GM21381 (cell line): ENCODE measurements around the gene PTTG1IP.
"Not testable (repeated sequence)": the region's sequence is repeated elsewhere in the genome, so short reads cannot be mapped to it uniquely, and the experiment has no call there.

Experiments used
- ATAC-seq: cut with Tn5 transposase; IDR thresholded peaks from one replicate; pipeline ENCODE4 v1.9.1; 2021; ENCODE audit warnings: mild to moderate bottlenecking, moderate library complexity; ENCODE audit not compliant: unreplicated experiment

Gene PTTG1IP, protein sequence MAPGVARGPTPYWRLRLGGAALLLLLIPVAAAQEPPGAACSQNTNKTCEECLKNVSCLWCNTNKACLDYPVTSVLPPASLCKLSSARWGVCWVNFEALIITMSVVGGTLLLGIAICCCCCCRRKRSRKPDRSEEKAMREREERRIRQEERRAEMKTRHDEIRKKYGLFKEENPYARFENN

DNA sequence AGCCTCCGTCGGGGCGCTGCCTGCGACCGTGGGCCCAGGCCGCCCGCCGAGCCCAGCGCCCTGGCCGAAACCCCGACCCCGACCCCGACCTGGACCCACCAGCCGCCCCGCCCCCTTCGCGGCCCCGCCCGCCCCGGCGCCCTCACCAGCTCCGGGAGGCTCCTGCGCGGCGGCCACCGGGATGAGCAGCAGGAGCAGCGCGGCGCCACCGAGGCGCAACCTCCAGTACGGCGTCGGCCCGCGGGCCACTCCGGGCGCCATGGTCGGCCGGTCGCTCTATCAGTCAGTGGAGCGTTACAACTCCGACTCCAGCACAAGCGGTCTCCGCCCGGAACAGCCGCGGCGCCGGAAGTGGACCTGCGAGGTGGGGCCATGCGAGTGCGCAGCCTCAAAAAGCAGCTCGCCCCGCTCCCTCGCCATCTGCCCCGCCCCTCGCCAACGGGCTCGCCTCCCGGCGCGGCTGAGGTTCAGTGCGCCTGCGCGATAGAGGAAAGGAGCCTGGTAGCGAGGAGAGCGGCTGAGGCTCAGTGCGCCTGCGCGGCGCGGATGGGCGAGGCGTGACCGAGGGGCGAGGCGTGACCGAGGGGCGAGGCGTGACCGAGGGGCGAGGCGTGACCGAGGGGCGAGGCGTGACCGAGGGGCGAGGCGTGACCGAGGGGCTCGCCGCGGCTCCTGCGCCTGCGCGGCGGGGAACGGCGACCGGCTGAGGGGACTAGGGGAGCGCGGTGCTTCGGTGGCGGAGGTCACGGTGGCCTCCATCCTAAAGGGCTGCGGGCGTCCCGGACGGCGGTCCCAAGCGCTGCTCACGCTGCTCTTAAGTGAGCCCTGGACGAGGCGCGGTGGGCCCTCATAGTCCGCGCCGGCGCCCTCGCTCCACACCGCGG lies at the start of gene PTTG1IP:
Gene PTTG1IP, minus strand, starts transcription at position 335 of the 884 bp plus-strand sequence. Its CDS starts 74 bp downstream, at position 261.
- peak; percentile 64 for ATAC-seq

DNA sequence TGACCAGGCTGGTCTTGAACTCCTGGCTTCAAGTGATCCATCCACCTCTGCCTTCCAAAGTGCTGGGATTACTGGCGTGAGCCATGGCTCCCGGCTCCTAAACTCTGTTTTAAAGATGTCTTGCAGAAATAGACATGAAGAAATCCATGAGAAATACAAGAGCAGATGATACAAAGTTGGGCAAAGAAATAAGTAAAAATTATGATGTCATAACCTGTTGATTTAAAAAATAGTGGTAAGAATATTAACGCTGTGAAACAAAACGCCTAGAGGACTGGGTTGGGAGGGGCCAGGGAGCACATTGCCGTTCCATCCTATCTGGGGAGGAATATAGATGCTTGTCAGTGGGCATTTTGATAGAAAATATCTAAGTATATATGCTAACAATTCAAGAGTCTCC lies 48.4 kb upstream of the PTTG1IP start:
- no peak for ATAC-seq

DNA sequence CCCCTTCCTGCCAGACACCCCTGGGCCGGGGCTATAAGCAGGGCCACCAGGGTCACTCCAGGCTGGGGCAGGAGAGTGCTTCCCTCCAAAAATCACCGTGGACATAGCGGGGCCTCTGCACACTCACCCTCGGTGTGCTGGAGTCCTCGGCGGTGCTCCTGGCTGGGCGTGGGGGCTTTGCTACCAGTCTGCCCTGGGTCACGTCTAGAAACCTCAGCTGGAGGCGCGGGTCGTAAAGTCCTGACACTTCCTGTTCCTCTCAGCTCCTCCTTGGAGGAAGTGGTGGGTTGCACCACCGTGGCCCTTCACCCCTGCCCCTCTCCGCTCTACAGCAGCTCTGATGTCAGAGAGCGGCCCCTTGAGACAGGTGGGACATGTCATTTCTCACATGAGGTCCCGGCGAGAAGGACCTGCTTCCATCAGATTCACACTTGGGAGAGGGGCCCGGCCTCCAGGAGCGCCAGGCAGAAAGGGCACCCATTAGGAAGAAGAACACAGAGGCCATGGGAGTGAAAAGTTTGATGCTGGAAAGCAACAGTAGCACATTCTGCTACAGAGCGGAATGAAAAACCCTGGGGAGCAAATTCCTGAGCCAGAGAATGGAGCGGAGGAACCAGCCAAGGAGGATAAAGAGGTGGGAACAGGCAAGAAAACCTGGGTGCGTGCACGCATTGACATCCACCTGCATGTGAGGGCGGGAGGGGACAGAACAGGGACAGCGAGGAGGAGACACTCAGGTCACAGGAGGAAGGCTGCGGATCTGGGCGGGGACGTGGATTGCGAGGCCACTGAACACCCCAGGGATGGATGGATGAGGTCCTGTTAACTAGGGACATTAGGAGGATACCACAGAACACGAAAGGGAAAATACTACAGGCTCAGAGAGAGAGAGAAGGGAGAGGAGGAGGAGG lies 47.5 kb upstream of the PTTG1IP start, which contains the start of gene ITGB2:
Gene ITGB2, minus strand, starts transcription at position 206 of the 911 bp plus-strand sequence. CDS start 10,117 bp downstream, outside the sequence.
- no peak for ATAC-seq

DNA sequence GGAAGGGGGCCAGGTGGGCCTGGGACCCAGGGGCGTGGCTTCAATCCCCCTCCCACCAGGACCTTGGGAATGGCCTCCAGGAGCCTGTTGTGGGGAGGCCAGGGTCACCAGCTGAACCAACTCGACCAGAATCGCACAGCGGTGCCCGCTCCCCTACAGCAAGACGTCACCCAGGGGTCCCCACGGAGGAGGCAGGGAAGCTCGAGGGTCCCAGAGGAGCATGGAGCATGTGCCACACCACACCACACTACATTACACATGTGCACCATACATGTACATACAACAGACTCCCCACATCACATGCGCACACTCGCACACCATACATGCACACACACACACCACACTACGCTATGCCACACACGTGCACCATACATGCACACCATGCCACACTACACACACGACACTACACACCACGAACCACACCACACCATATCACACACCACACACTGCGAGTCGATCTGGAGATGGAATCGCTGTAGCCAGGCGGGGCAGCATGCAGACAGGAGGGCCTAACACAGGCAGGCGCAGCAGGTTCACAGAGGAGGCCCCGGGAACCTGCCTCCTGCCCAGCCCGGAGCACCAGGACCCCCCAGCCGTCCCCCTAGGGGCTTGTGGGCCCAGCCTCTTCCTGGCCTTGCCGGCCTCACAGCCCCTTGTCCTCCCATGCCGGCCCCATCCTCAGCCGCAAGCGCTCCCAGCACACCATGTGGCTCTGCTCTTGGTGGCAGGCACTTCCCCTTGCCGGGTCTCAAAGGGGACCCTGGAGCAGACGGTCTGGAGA lies 46.6 kb upstream of the PTTG1IP start:
- no peak for ATAC-seq

DNA sequence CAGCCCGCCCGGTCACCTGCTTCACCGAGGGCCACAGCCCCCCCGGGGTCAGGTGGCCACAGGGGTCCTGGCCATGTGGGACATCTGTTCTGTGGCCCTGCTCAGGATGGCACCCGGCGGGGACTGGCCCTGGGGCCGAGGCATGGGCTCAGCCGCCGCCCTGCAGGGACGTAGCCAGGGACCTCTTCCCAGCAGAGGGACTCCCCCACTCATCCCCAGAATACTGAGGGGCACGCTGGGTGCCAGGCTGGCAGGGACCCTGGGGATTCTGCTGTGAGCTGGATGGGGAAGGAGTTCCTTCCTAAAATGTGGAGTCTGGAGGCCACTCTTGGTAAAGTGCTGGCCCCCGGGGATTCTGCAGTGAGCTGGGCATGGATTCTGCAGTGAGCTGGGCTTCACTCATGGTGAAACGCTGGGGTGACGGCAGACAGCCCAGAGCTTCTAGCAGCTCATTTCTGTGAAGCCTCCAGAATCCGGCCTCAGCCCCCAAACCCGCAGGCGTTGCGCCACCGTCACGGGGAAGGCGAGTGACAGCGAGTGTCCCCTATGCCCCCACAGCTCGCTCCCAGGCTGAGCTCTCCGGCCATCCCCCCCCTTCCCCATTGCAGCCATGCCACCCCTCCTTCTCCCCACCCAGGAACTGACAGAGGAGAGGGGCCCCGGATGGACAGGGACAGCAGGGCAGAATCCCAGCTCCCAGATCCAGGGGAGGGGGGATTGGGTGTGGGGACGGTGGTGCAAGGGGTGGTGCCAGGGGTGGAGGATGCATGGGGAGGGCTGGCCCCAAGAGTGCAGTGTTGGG lies 45.8 kb upstream of the PTTG1IP start:
- ATAC-seq: no peak

DNA sequence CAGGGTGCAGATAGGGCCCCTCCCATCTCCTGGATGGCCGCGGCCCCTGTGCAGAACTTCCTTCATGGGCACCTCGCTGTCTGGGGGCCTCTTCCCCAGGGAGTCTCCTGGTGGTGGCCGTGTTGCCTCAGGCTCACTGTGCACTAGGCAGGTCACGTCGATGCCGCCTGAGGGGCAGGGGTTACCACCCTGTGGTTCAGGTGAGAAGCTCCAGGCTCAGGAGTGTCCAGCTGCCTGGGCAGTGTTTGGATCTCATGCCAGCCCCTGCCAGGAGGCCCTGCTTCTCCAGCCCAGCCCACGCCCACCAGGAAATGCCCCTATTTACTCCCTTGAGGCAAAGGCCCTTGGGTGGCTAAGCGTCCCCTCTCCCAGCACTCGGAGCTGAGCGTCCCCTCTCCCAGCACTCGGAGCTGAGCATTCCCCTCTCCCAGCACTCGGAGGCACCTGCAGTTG lies 45.1 kb upstream of the PTTG1IP start:
- no peak for ATAC-seq

DNA sequence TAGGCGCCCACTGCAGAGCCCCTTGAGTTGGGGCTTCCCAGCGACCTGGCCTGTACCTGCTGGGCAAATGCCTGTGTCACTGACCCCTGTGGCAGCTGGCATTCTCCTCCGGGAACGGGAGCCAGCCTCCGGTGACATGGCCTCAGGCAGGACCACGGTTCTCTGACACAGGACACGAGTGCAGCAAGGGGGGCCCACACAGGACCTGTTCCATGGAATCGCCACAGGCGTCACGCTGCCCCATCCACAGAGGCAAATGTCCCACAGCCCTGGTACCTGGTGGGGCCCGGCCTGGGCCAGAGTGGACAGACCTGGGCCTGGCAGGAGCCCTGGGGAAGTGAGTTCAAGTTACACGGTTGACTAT lies 44.6 kb upstream of the PTTG1IP start:
- no peak for ATAC-seq

DNA sequence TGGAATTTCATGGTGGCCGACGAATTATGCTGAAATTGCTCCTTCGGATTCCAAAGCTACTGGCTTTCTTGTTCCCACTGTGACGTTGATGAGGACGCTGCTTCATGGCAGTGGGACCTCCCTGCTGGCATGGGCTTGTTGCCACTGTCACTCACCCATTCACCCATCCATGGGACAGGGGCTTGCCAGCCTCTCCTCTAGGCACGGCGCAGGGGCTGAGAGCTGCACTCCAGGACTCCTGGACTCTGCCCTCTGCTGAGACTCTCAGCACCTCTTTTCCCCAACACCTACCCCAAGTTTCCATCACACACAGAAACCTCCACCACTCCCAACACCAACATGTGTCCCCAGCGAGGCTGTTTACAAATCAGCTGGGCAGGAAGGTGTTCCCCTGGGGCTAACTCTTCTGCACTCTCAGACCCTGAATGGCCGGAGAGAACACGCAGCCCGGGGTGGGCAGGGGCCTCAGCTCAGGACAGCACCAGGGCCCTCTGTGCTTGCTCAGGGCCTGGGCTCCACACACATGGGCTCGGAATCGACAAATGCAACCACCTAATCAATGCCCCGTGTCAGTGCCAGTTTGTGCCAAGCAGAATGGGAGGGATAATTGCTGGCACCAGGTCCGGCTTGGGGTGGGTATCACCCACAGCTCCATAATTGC lies 44.1 kb upstream of the PTTG1IP start:
- ATAC-seq: no peak

DNA sequence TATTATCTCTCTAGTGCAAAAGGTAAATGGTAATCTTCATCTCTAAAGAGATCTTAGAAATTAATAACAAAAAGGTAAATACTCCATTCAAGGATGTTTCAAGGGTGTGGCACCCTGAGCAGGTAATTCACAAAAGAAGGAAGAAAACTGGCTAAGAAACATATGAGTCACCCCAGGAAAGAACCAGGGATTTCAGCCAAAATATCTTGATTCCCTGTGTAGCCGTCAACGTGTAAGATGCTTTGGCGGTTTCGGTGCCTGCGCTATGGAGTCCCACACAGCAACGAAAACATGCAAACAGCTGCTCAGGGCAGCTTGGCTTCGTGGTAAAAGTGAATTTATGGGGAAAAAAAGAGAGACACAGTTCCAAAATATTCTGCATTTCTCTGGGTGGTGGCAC lies 43.5 kb upstream of the PTTG1IP start:
- ATAC-seq: no peak

DNA sequence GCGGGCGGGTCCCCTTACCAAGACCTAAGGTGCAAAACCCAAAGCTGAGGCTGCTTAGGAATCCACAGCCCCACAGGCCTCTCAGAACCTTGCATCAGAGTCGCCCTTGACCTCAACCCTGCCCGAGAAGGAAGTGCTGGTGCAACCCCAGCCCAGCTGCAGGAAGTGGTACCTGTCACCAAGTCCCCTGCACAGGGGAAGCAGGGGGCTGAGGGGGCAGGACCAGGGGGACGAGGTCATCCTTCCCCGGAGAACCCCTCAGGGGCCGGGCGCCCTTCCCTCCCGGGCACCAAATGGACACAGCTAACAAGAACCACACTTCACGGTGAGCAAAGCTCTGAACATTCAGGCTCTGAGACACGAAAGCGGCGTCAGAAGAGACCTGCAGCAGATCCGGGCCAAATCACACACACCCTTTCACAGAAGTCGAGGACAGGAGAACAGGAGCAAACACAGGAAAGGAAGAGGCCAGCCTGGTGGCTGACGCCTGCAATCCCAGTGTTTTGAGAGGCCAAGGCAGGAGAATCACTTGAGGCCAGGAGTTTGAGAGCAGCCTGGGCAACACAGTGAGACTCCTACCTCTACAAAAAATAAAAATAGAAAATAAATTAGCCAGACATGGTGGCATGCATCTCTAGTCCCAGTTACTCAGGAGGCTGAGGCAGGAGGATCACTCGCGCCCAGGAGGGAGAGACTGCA lies 40.8 kb upstream of the PTTG1IP start:
- ATAC-seq: peak; percentile 68

DNA sequence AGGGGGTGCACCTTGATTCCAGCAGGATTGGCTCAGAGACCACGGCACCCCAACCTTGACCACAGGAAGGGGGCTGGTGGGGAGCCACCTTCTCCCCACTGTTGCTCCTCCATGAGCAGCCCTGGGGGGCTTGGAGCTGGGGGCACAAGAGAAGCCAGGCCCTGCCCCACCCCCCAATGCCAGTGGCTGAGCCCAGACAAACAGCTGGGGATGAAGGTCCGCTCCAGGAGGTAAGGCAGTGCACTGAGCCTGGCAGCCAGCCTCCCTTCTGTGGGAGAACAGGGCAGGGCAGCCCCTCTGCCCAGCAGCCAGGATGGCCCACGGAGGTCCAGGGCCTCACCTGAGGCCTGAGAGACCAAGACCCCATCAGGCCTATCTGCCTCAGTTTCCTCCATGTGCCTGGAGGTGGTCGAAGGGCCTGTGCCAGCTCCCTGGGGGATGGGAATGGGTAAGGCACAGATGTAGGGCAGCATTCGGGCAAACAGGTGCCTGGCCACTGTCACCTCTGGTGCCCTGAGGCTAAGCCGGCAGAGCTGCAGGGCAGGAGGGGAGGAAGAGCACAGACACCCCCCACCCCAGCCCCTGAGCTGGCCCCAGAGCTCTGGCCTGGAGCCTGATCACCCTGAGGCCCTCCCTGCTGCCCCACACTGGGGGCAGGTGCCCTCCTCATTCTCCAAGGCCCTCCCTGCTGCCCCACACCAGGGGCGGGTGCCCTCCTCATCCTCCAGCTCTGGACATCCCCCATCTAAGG lies 40.1 kb upstream of the PTTG1IP start:
- no peak for ATAC-seq

DNA sequence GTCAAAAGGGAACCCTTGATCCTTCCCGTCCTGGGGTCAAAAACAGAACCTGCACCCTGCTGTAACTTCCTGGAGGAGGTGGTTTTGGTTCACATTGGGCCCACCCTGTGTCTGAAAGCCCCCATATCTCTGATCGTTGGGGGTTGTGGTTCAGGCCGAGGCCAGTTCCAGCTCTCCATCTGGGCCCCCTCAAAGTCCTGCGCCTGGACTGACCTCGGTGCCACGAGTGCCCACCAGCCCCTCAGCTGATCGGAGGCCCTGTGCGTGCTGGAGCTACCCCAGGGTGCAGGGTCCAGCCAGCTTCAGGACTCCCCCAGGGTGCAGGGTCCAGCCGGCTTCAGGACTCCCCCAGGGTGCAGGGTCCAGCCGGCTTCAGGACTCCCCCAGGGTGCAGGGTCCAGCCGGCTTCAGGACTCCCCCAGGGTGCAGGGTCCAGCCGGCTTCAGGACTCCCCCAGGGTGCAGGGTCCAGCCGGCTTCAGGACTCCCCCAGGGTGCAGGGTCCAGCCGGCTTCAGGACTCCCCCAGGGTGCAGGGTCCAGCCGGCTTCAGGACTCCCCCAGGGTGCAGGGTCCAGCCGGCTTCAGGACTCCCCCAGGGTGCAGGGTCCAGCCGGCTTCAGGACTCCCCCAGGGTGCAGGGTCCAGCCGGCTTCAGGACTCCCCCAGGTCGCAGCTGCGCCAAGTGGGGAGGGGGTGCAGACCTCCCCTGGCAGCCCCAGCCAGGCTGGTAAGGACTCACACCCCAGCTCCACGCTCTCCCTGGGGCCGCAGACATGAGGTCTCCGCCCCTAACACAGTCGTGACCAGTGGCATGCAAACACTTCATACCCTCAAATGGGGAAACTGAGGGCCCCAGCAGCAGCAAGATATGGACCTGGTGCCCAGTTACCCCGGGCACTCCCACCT lies 39.3 kb upstream of the PTTG1IP start:
- not testable (repeated sequence) for ATAC-seq

DNA sequence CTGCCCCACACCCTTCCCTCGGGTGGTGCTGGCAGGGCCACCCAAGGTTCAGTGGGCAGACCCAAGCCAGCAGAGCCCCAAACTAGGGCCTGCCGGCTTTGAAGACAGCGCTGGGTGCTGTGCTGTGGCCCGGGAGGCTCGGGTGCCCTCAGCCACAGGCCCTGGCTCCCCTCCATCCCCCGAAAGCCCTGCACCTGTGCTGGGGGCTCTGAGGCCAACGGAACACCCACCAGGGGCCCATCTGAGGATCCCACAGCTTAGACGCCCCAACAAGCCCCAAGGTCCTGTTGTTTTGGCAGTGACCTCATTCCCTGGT lies 38.6 kb upstream of the PTTG1IP start:
- no peak for ATAC-seq

DNA sequence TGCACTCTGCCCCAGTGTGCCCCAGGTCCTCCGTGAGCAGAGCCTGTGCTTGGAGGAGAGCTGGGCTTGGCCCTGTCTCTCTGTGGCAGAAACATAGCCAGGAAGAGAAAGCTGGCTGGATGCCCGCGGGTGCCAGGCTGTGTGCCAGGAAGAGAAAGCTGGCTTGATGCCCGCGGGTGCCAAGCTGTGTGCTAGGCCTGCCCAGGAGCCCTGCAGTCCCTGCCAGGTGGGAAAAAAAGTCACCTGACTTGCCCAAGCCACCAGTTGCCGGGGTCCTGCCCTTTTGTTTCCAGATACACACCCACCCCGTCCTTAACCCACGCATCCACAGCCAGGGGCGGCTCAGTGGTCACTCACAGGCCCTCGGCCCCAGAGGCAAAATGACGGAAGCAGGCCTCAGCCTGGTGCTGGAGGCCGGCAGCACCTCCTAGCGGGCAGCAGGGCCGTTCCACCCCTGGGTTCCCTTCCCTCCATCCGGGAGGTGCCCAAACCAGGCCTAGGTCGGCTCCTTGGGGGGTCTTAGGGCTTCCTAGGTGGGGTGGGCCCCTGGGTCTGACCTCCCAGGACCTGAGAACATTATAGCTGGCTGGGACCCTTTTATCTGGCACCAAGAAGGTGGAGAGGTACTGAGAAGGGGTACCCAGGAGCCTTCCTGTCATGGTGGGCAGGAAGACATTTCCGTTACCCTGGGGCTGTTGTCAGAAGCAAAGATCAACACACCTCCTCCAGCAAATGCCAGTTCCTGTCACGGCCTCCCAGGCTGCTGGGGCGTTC lies 38.1 kb upstream of the PTTG1IP start:
- no peak for ATAC-seq

DNA sequence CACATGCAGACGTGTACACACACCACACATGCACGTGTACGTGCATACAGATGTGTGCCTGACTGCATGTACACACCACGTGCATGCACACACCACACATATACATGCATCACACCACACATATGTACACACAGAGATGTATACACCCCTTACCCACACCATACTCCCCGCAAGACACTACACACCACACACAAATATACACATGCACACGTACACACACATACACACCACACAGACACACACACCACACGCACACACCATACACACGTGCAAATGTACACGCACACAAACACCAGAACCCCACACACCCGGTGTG lies 37.5 kb upstream of the PTTG1IP start:
- no peak for ATAC-seq
